OCI-LY1 (cell line): Measurements from ENCODE around the gene SUN2.

Experiments
- H2AFZ ChIP-seq: fragments of 200-600 bp; sonication (generic), shearing (Covaris generic); 2 replicates; pipeline ENCODE4 v1.6.0; 2014; ENCODE audit warnings: antibody characterized with exemption, mild to moderate bottlenecking, low read length
- H3F3A ChIP-seq: fragments of 200-600 bp; sonication (generic), shearing (Covaris generic); 2 replicates; pipeline ENCODE4 v1.6.0; 2014; ENCODE audit warnings: mild to moderate bottlenecking, antibody characterized with exemption, low read length, moderate library complexity; ENCODE audit not compliant: insufficient read depth
- H3K27ac ChIP-seq: fragments of 200-600 bp; sonication (generic); 2 replicates; pipeline ENCODE4 v1.5.1; 2014; ENCODE audit warnings: low read length, mixed run types, mild to moderate bottlenecking, low read depth; ENCODE audit not compliant: poor library complexity, severe bottlenecking
- H3K27me3 ChIP-seq: fragments of 200-600 bp; sonication (generic); 2 replicates; pipeline ENCODE4 v1.6.0; 2014; ENCODE audit warnings: antibody characterized with exemption, mild to moderate bottlenecking, low read length, moderate library complexity; ENCODE audit not compliant: insufficient read depth
- H3K36me3 ChIP-seq: fragments of 200-600 bp; sonication (generic); 2 replicates; pipeline ENCODE4 v1.6.1; 2014; ENCODE audit warnings: mild to moderate bottlenecking, antibody characterized with exemption, low read length, moderate library complexity, mixed read lengths; ENCODE audit not compliant: insufficient read depth
- H3K4me1 ChIP-seq: fragments of 200-600 bp; sonication (generic); 2 replicates; pipeline ENCODE4 v1.5.1; 2014; ENCODE audit warnings: mild to moderate bottlenecking, low read length, moderate library complexity; ENCODE audit not compliant: insufficient read depth, severe bottlenecking
- H3K4me2 ChIP-seq: fragments of 200-600 bp; sonication (generic), shearing (Covaris generic); 2 replicates; pipeline ENCODE4 v1.6.1; 2014; ENCODE audit warnings: low read length
- H3K4me3 ChIP-seq: fragments of 200-600 bp; sonication (generic); 2 replicates; pipeline ENCODE4 v1.5.1; 2014; ENCODE audit warnings: low read length, low read depth, mild to moderate bottlenecking, mixed read lengths; ENCODE audit not compliant: poor library complexity, severe bottlenecking
- H3K79me2 ChIP-seq: fragments of 200-600 bp; shearing (Covaris generic); 2 replicates; pipeline ENCODE4 v1.6.1; 2016; ENCODE audit warnings: mixed run types, low read length, mixed read lengths; ENCODE audit not compliant: insufficient read depth
- H3K9ac ChIP-seq: fragments of 200-600 bp; sonication (generic), shearing (Covaris generic); 2 replicates; pipeline ENCODE4 v1.6.1; 2014; ENCODE audit warnings: mild to moderate bottlenecking, low read length, mixed read lengths
- H3K9me2 ChIP-seq: fragments of 200-600 bp; sonication (generic), shearing (Covaris generic); 2 replicates; pipeline ENCODE4 v1.6.1; 2014; ENCODE audit warnings: low read depth, mild to moderate bottlenecking, low read length, mixed read lengths
- H3K9me3 ChIP-seq: fragments of 200-600 bp; shearing (Covaris generic); 2 replicates; pipeline ENCODE4 v1.6.1; 2014; ENCODE audit warnings: low read length, mixed read lengths
- H4K20me1 ChIP-seq: fragments of 200-600 bp; sonication (generic), shearing (Covaris generic); 2 replicates; pipeline ENCODE4 v1.6.0; 2016; ENCODE audit warnings: mild to moderate bottlenecking, low read length; ENCODE audit not compliant: insufficient read depth
- CTCF ChIP-seq: fragments of 200-600 bp; sonication (generic), shearing (Covaris generic); IDR thresholded peaks from 2 replicates; pipeline ENCODE4 v1.5.1; 2017; ENCODE audit warnings: mild to moderate bottlenecking, antibody characterized with exemption, low read length, moderate library complexity, mixed read lengths
- EZH2 ChIP-seq: fragments of 200-600 bp; sonication (generic), shearing (Covaris generic); IDR thresholded peaks from 2 replicates; pipeline ENCODE4 v1.8.0; 2017; ENCODE audit warnings: borderline replicate concordance, mixed run types, mild to moderate bottlenecking, antibody characterized with exemption, low read length, moderate library complexity, mixed read lengths

Gene SUN2

GRCh38 chr22:38755155-38755910, 465 bp downstream of the SUN2 start:
- H3K79me2 ChIP-seq, result no peaks in the 10 kb centered on the region
- H3K9ac ChIP-seq, result peak overlapping the region; percentile 85
- H2AFZ ChIP-seq, result no peak overlapping the region
- peaks cover 27% of the 10 kb centered on the region for H3K36me3 ChIP-seq
- no peaks in the 10 kb centered on the region for H3K9me2 ChIP-seq
- no peaks in the 10 kb centered on the region for H3K9me3 ChIP-seq
- H3K4me3 ChIP-seq, result peak overlapping the region; percentile 89
- H3K27me3 ChIP-seq, result peaks cover under 1% of the 10 kb centered on the region; the same call in 1 of the 2 replicates
- no peak for TF ChIP-seq EZH2
- TF ChIP-seq CTCF, result no peak
- no peaks in the 10 kb centered on the region for H3F3A ChIP-seq
- no peaks in the 10 kb centered on the region for H4K20me1 ChIP-seq
- peak overlapping the region; percentile 92 for H3K4me2 ChIP-seq
- peak overlapping the region; percentile 70 for H3K27ac ChIP-seq
- peaks cover 51% of the 10 kb centered on the region for H3K4me1 ChIP-seq

- peak overlapping the region; percentile 85 for H3K9ac ChIP-seq
- H3K9me3 ChIP-seq, result no peaks in the 10 kb centered on the region
- no peaks in the 10 kb centered on the region for H3K27me3 ChIP-seq
- no peak overlapping the region for H2AFZ ChIP-seq
- no peaks in the 10 kb centered on the region for H4K20me1 ChIP-seq
- H3K4me1 ChIP-seq, result peaks cover 51% of the 10 kb centered on the region
- peaks cover 33% of the 10 kb centered on the region for H3K36me3 ChIP-seq
- no peaks in the 10 kb centered on the region for H3F3A ChIP-seq
- no peak for TF ChIP-seq EZH2
- TF ChIP-seq CTCF, result no peak
- peak overlapping the region; percentile 89 for H3K4me3 ChIP-seq
- peak overlapping the region; percentile 92 for H3K4me2 ChIP-seq
- no peaks in the 10 kb centered on the region for H3K79me2 ChIP-seq
- H3K27ac ChIP-seq, result peak overlapping the region; percentile 70
- no peaks in the 10 kb centered on the region for H3K9me2 ChIP-seq
These were observed 1.0 kb downstream of the SUN2 start for GRCh38 chr22:38754751-38755154.

- peak overlapping the region; percentile 92 for H3K4me2 ChIP-seq
- H3K4me1 ChIP-seq, result peaks cover 51% of the 10 kb centered on the region
- H3K9me3 ChIP-seq, result no peaks in the 10 kb centered on the region
- peak overlapping the region; percentile 70 for H3K27ac ChIP-seq
- H4K20me1 ChIP-seq, result no peaks in the 10 kb centered on the region
- no peak overlapping the region for H2AFZ ChIP-seq
- H3K27me3 ChIP-seq, result no peaks in the 10 kb centered on the region
- H3K4me3 ChIP-seq, result peak overlapping the region; percentile 89
- TF ChIP-seq EZH2, result no peak
- no peak for TF ChIP-seq CTCF
- peaks cover 39% of the 10 kb centered on the region for H3K36me3 ChIP-seq
- no peaks in the 10 kb centered on the region for H3K79me2 ChIP-seq
- no peaks in the 10 kb centered on the region for H3K9me2 ChIP-seq
- H3F3A ChIP-seq, result no peaks in the 10 kb centered on the region
- peak overlapping the region; percentile 85; the same call in 1 of the 2 replicates for H3K9ac ChIP-seq
These were observed 1.6 kb downstream of the SUN2 start for GRCh38 chr22:38753948-38754750.
